ENCODE measurements around the gene MAGED2. TPM values are rescaled to one million over a fixed set of nuclear protein-coding genes. Genes with fewer than 3 reads are reported as not detected.
"Not testable (repeated sequence)": the region's sequence is repeated elsewhere in the genome, so short reads cannot be mapped to it uniquely, and the experiment has no call there.

The MAGED2 gene
- total RNA-seq, 1 experiment from 2014 or later, result 170 TPM

DNA sequence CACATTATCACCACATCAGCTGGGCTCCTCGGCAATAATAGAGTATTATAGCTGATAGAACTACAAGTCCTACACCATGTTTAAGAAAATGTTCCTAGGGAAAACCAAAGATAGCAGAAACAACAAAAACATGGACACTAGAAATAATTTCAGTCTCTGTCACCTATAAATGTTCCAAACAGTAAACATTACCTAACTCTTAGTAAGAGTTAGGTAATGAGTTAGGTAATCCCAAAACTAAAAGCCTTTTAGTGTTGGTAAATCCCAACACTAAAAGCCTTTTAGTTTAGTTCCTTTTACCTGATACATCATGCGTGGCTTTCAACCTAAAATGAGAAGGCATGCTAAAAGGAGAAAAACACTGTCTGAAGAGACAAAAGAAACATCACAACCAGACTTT lies 35.5 kb downstream of the MAGED2 start:
- Histone ChIP-seq H3K4me3 (no peak overlapping the region), H3K36me3 (no peaks in the 10 kb centered on the region), H3K27me3 (no peaks in the 10 kb centered on the region), H3K9me3 (no peaks in the 10 kb centered on the region)
- no peak for DNase-seq

DNA sequence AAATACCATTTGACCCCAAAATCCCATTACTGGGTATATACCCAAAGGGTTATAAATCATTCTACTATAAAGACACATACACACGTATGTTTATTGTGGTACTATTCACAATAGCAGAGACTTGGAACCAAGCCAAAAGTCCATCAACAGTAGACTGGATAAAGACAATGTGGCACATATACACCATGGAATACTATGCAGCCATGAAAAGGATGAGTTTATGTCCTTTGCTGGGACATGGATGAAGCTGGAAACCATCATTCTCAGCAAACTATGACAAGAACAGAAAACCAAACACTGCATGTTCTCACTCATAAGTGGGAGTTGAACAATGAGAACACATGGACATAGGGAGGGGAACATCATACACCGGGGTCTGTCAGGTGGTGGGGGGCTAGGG lies 40.2 kb downstream of the MAGED2 start:
- not testable (repeated sequence) for H3K4me3 ChIP-seq, H3K36me3 ChIP-seq, DNase-seq, H3K9me3 ChIP-seq, H3K27me3 ChIP-seq

DNA sequence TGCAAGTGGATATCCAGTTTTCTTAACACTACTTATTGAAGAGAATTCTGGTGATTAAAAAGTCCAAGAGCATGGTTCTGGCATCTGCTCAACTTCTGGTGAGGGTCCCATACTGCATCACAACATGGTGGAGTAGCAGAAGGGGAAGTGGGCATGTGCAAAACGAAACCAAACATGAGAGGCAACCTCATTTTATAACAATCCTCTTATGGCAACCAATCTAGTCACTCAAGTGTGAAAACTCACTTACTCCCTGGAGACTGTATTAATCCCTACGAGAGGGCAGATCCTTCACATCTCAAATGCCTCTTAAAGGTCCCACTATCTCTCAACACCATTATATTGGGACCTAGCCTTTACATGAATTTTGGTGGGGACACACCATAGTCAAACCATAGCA lies 57.7 kb downstream of the MAGED2 start:
- H3K27me3 ChIP-seq, result no peaks in the 10 kb centered on the region
- no peaks in the 10 kb centered on the region for H3K9me3 ChIP-seq
- no peak for DNase-seq
- no peak overlapping the region for H3K4me3 ChIP-seq
- H3K36me3 ChIP-seq, result no peaks in the 10 kb centered on the region

Other genes starting within 250 kb of the MAGED2 start
- not detected in 2 replicates for gene ITIH6, start 9.5 kb upstream of the MAGED2 start, total RNA-seq (2014; rRNA removed; shearing (Covaris generic); ENCODE audit: low replicate concordance)
- 2.8 and 3.7 TPM in 2 replicates for gene TRO, start 113.1 kb downstream of the MAGED2 start, total RNA-seq (2014; rRNA removed; shearing (Covaris generic); ENCODE audit: low replicate concordance)
- not detected in 2 replicates for gene PFKFB1, start 186.4 kb downstream of the MAGED2 start, total RNA-seq (2014; rRNA removed; shearing (Covaris generic); ENCODE audit: low replicate concordance)
- 3.1 and 6.4 TPM in 2 replicates for gene APEX2, start 192.6 kb downstream of the MAGED2 start, total RNA-seq (2014; rRNA removed; shearing (Covaris generic); ENCODE audit: low replicate concordance)
- gene ALAS2, start 223.2 kb downstream of the MAGED2 start, total RNA-seq (2014; rRNA removed; shearing (Covaris generic); ENCODE audit: low replicate concordance), result not detected in 2 replicates